Mucosa of descending colon (tissue), 3 donors: ENCODE results near the gene MAGEL2. TPM values are rescaled to one million over a fixed set of nuclear protein-coding genes. Genes with fewer than 3 reads are reported as not detected.
A peak's percentile ranks its signal among the peaks of the same experiment; 100 is the strongest.

ENCODE experiments used
- ATAC-seq: fragments of 200-7000 bp; cut with Tn5 transposase; one replicate; pipeline ENCODE4 v1.9.1; 2020; ENCODE audit warnings: mild to moderate bottlenecking, moderate library complexity
- DNase-seq, 3 donors: peaks; one replicate each; pipeline ENCODE4 v3.0.0-alpha.2; 2020
- H3K36me3 ChIP-seq: fragments of 200-600 bp; one replicate; pipeline ENCODE4 v1.8.0; 2021; ENCODE audit warnings: low read depth, mild to moderate bottlenecking
- H3K4me1 ChIP-seq: fragments of 200-600 bp; one replicate; pipeline ENCODE4 v1.8.0; 2021; ENCODE audit warnings: low read depth, mild to moderate bottlenecking
- H3K4me3 ChIP-seq: fragments of 200-600 bp; one replicate; pipeline ENCODE4 v1.8.0; 2021; ENCODE audit warnings: mild to moderate bottlenecking
- H3K9me3 ChIP-seq: fragments of 200-600 bp; one replicate; pipeline ENCODE4 v1.8.0; 2021; ENCODE audit warnings: mild to moderate bottlenecking
- CTCF ChIP-seq: fragments of 200-600 bp; IDR thresholded peaks from one replicate; pipeline ENCODE4 v1.8.0; 2022; ENCODE audit warnings: antibody characterized with exemption, mild to moderate bottlenecking
- intact Hi-C, 2 donors: fragments of 100-400 bp; cut with DNase I in 1 of 2; cut with micrococcal nuclease in 1 of 2; formaldehyde crosslinking; loops; one replicate each; pipeline versions ENCODE4 v1.11.0 to v1.11.1; 2022; cut with DNase I, micrococcal nuclease
- total RNA-seq, 3 donors: library from RNA; stranded (reverse); fragmentation: NEBNext Ultra II Directional in 2 of 3; extraction: Animal tissue kit (Norgen Biotek cat#: 25700) in 2 of 3; gene quantifications; one replicate each; pipeline versions ENCODE4 v1.2.1 to v1.2.4, GENCODE V29; 2021 to 2023
- donor health status: DM: no; HTN: no; CAD: no; lungs with moderate emphysema.
- donor health status: DM: no; HTN: no; CAD: no.
- donor health status: DM: no; HTN: yes; CAD: no.

The MAGEL2 gene
- total RNA-seq, 3 donors from 2014 or later: 0.10 to 0.54 TPM; not detected in 1

GRCh38 chr15:23642413-23643044 lies 5.1 kb downstream of the MAGEL2 start:
- H3K4me3 ChIP-seq: no peak overlapping the region
- ATAC-seq (peak; percentile 90), DNase-seq (peak; percentile 44 to 75 (median 67))
- H3K4me1 ChIP-seq: no peaks in the 10 kb centered on the region
- intact Hi-C loops: loop anchor here (5.0 to 10.0 kb wide), 2 partner anchors 215 to 222 kb away; no protein-coding TSS in a partner anchor
- H3K36me3 ChIP-seq: no peaks in the 10 kb centered on the region
- TF ChIP-seq CTCF: peak; percentile 63
- no peaks in the 10 kb centered on the region for H3K9me3 ChIP-seq

DNA sequence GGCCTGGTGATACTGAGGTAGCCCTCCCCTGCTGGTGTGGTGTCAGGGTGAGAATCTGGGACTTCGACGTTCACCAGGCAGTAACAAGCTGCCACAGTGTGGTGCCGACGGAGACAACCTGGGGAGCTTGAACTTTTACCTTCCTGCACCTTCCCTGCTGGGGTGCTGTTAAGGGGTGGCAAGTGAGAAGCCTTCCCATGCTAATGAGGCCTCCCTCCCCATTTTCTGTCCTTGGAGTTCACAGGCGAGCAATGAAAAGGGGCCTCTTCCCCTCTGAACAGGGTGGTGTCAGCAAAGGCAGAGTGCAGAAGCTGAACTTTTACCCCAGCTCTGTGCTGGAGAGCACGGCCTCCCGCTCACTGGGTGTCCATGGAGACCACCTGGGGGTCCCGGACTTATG lies 13.5 kb downstream of the MAGEL2 start:
- intact Hi-C loops: no loop called here
- no peak for TF ChIP-seq CTCF
- Histone ChIP-seq H3K4me3 (no peak overlapping the region), H3K9me3 (no peaks in the 10 kb centered on the region), H3K36me3 (no peaks in the 10 kb centered on the region), H3K4me1 (no peaks in the 10 kb centered on the region)
- DNase-seq: no peak
- ATAC-seq: no peak

GRCh38 chr15:23629234-23629805 lies 18.3 kb downstream of the MAGEL2 start:
- Histone ChIP-seq H3K4me3 (no peak overlapping the region), H3K36me3 (no peaks in the 10 kb centered on the region), H3K4me1 (no peaks in the 10 kb centered on the region), H3K9me3 (no peaks in the 10 kb centered on the region)
- intact Hi-C loops: no loop called here
- ATAC-seq: no peak
- TF ChIP-seq CTCF: peak; percentile 19
- no peak for DNase-seq

- no peak overlapping the region for H3K4me3 ChIP-seq
- DNase-seq: no peak
- no peaks in the 10 kb centered on the region for H3K9me3 ChIP-seq
- no peak for TF ChIP-seq CTCF
- no peaks in the 10 kb centered on the region for H3K4me1 ChIP-seq
- intact Hi-C loops: no loop called here
- no peak for ATAC-seq
- H3K36me3 ChIP-seq: no peaks in the 10 kb centered on the region
Observed at GRCh38 chr15:23628612-23629233, 18.9 kb downstream of the MAGEL2 start.

DNA sequence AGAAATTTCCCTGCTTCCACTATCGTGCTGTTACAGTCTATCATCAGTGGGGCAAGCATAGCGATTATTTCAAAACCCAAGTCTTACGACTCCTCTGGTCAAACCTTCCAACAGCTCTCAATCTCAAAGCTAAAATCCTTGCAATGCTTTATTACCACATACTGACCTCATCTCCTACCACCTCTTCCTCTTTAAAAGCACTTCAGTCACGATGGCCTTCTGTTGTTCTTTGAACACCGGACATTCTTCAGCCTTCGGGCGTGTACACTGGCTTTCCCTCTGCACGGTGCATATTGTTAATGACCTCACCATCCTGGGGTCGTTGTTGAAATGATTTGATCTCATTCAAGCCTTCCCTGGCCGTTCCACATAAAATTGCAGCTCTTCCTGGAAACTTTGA lies 31.1 kb downstream of the MAGEL2 start:
- intact Hi-C loops: no loop called here
- TF ChIP-seq CTCF: no peak
- ATAC-seq: no peak
- no peaks in the 10 kb centered on the region for H3K36me3 ChIP-seq
- no peak overlapping the region for H3K4me3 ChIP-seq
- no peaks in the 10 kb centered on the region for H3K4me1 ChIP-seq
- peaks cover 5% of the 10 kb centered on the region for H3K9me3 ChIP-seq
- no peak for DNase-seq
